Stromal cell of bone marrow (primary cell): ENCODE measurements around the gene RAB27B.
A peak's percentile ranks its signal among the peaks of the same experiment; 100 is the strongest.

ENCODE experiments used
- DNase-seq: peaks from one replicate; pipeline ENCODE4 v3.0.0-alpha.2; 2012; ENCODE audit warnings: low read depth

The RAB27B gene

DNA sequence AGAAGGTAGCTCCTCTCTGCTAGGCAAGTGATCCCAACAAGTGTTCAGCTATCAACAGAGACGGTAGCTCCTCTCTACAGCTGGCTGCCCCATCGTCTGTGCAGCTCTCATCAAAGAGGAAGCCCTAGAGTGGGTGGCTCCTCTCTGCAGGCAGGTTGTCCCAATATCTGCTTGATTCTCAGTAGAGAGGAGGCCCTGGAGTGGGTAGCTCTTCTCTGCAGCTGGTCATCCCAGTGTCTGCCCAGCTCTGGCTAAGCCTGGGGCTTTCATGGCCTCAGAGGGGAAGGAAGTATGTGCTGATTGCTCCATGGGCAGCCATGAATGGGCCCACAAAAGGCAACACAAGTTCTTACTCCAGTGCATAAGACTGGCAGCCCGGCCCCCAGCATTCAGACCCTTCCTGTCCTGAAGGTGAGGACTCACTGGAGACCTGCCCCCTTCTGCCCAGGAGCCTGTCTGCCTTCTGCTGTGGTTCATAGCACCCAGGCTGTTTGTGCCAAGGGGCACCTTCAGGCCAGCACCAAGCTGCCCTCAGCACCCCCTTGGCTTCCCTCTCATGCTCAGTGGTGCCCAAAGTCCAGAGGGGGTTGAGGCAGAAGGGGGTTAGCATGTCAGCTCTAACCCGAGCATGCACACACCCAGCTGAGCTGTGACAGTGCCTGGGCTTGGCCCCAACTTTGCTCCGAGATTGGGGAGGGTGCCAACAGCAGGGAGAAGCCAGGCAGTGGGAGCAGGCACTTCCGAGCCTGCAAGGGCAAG lies 82.1 kb downstream of the RAB27B start:
- no peak for DNase-seq

DNA sequence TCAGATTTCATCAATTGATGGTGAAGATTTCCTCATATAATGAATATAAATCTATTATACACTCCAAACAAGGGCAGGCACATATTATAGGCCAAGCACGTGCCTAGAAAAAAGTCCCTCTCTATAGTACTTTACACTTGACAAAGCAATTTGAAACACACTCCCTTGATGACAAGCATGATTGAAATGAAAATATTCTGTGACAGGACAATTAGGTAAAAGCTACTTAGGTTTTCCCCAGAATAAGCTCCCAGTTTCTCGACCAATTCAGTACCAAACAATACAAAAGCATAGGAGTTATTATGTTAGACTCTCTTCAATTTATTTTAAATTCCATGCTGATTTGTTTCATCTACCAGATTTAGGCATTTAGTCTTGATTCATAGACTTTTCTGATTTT lies 83.3 kb downstream of the RAB27B start:
- no peak for DNase-seq

DNA sequence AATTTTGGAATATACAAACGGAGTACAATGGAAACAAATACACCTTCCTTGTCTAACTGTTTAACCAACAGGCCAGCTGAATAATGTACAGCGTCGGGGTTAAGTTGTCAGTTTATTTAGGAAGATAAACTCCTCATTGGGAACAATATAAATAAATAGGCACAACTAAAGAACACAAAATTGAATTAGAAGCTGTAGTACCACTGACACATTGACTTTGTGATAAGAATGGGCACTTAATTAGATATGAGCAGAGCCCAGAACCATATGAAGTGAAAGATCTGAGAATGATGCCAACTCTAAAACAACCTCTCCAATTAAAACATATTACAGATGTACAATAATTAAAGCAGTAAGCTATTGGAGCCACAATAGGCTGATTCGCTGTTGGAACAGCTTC lies 86.5 kb downstream of the RAB27B start:
- DNase-seq = no peak

DNA sequence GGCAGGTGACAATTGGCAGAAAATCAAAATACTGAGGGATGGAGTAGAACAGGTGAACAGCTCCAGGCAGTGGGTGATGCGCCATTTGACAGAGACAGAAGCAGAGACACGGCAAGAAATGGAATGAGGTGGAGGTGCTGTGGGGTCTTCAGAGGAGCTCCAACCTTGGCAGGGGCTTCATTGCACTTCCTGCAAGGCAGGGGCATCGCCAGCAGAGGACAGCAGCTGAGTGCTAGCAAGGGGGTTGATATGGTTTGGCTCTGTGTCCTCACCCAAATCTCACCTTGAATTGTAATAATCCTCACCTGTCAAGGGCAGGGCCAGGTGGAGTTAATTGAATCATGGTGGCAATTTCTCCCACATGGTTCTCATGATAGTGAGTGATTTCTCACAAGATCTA lies 88.2 kb downstream of the RAB27B start:
- no peak for DNase-seq

DNA sequence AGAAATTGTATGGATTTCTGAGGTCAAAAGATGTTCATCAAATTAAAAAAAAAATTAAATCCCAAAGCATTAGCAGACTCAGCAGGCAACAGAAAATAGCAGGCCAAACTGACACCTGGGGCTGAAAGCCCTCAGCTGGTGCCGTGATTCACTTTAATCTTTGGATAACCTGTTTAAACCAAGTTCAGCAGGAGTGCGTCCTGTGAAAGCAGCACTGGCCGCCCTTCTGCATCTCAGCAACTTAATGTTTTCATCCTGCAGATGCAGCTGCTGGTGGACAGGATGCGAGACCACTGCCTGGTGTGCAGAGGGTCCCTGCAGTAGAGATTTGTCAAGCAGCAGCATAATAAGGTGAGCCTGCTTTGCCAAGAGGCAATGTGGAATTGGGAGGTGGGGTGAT lies 89.8 kb downstream of the RAB27B start:
- no peak for DNase-seq

DNA sequence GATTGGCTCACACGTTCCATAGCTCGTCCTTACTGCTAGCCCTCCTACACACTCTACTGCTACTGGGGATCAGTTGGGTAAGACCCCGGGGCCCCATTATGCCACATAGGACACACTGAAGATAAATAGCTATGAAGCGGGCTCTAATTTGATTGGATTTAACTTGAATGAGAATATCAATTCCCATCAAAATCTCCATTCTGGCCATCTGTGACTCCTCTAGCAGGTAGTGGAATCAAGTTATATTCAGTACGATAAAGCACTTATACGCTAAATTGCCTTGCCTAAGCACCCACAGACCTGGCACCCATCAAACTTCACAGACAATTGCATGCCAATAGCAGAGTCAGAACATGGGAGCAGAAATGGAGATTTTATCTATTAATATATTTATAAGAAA lies 91.1 kb downstream of the RAB27B start:
- DNase-seq = no peak

DNA sequence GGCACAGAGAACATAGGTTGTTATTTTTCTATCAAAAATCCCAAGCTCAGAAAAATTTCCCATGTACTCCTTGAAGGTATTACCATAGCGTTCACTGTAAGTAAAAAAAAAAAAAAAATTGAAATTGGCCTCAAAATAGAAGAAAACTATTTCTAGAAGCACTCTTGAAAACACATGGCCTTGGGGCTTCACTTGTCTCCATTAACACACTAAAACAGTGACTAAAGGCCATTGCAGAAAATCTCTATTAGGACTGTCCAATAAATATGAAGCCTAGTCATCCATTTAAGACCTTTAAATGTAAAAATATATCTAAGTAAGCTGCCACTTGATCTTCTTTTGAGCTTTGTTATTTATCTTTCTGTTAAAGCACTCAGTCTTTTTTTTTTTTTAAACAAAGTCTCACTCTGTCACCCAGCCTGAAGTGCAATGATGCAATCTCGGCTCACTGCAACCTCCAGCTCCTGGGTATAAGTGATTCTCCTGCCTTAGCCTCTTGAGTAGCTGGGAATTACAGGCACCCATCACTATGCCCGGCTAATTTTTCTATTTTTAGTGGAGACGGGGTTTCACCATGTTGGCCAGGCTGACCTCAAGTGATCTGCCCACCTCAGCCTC lies 95.2 kb downstream of the RAB27B start:
- DNase-seq = no peak

DNA sequence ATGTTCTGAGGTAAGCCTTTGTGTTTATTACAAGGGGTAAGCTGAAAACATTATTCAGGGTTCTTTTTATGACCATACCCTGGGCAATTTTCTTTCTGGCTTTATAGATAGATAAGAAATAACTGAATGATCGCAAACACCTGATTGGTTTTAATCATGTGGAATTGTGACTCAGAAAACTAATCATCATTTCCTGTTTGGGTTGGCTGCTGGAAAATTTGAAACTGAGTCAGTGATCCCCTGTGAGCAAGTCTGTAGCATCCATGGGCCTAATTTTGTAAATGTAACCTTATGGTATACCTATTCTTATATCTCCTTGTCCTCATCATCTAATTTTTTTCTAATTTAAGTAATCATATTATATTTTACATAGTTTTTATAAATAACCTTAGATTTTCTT lies 96.7 kb downstream of the RAB27B start:
- DNase-seq = no peak

DNA sequence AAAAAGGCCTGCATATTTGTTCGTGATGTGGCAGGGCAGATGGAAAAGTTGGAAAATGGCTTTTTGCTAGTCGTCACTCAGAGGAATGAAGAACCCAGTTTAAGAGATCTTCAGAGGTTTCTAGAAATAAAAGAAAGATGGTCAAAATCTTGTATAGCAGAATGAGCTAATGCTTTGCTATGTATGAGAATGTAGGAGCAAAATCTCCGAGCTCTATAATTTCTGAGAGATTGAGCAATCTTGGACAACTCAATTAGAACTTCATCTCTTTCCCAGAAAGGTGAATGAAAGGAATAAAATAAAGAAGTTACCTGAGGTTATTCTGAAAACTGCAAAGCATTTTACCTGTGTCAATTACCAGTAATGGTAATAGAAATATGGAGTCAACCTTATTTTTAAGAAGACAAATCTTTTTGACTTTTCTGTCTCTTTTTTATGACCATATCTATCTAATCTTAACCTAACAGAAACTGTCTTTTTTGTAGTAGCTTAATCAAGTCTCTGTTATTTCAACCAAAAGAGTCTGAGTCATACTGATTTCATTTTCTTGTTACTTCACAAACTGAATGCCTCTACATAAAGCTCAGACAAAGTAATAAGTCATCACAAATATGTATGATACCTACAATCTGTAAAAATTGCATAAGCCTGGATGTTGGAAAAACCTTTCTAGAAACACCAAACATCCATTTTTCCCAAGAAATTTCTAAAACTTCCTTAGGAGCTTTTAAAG lies 98.5 kb downstream of the RAB27B start:
- peak; percentile 21 for DNase-seq

DNA sequence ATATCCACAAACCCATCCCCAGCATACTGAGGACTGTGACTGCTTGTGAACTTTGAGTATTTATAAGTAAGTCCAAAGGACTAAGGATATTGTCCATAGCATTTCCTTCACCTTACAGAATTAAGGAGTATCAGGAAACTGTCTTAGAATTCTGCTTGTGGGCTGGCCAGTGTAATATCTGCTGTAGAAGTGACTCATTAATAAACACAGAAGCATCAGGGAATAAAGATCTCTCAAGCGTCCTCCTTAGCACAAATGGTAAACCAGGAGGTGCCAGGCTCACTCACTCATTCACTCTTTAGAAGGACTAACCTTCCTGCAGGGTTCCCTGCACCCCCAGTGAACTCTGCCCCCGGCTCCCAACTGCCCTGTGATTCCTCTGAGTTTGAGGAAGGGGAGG lies 100.0 kb downstream of the RAB27B start:
- DNase-seq = no peak

DNA sequence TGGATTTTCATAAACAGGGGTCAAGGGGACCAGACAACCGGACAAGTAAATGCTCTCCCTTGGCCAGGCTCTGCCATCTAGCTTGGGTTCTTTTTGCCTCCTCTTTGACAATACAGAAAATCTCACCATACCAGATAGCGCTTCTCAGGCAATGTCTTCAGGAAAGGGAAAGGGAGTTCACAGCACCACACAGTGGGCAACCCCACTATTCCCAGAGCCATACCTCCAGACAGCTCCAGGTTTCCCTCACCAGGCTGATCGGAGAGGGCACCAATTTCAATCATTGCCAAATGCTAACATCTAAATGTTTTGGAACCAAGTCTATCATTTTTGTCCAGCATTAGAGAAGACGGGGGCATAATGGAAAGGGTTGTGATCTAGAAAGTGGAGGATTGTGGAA lies 102.9 kb downstream of the RAB27B start:
- no peak for DNase-seq

DNA sequence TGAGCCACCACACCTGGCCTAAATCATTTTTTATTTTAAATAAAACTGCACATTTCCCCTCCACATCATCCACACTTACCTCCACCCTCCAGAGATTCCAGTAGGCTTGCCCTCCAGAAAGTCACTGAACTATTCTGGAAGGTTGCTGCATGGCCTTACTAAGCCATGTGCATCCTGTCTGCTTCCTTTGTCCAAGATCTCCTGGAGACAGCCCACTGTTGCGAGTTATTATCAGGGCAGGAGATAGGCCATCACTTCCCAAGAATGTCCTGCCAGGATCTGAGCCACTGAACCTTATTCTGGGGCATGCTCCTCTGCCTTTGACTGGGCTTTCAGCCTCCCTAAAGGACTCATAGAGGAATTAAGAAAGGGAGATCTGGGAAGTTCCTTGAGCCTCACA lies 104.2 kb downstream of the RAB27B start:
- DNase-seq = no peak

DNA sequence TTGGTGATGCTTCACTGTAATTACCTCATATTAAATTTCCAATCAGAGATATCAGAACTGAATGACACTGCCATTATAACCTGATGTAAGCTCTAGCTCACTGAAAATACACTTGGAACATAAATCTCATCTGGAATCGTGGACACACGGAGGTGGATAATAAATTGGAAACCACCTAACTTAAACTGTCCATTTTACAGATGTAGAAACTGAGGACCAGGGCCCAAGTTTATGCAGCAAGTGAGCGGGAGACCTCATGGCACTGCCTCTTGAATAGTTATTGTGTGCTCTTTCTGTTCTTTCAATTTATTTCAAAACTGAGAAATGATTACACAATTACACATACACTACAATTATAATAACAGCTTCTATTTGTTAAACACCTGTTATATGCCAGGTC lies 110.2 kb downstream of the RAB27B start:
- DNase-seq = no peak

DNA sequence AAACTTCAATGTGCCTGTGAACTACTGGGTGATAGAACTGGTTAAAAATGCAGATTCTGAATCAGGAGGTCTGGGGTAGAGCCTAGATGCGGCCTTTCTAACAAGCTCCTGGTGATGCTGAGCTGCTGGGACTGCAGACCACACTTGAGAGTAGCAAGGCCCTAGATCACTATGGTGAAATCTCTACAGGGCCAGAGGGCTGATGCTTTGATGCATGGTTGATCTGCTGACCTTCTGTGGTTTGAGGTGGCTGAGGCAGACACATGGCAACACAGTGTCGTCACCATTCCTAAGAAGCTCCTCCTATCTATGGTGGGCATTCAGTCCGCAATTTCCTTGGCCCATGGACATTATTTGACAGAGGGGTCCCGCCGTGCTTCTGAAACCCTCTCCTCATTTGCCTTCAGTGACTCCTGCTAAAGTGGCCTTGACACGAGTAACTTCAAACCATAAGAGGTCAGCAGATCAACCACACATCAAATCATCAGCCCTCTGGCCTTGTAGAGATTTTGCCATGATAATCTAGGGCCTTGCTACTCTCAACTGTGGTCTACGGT lies 111.2 kb downstream of the RAB27B start:
- no peak for DNase-seq

DNA sequence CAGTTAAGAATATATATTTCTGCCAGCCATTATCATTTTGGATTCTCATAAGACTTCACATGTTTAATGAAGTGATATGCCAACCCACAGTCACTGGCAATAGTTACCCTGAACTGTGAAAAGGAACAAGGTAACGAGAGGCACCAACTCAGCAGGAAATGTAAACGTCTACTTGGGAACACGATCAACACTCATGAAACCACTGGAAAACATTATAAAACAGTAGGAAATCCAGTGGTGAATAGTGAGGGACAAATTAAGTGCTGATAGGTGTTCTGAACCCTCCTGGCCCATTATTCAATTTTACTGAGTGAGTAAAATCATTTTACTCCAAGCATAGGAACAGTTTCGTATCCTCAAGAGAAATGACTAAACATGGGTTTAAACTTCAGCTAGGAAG lies 113.9 kb downstream of the RAB27B start:
- DNase-seq = no peak

DNA sequence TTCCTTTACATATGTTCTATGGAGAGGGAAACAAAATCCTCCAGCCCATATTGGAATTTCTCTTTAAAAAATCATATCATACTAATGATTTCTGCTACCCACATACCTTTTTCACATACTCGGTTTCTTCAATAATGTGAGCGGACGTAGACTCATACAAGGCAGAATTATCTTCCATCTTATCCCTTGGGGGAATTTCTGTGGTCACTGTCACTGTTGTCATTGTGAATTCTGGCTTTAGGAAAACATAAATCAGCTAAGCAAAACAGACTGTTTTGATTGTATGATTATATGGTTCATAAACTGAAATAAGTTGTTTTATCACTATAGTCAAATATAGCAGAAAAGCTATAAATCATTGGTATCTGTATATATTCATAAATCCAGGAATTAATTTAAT lies 114.3 kb downstream of the RAB27B start:
- DNase-seq = no peak
